ENCODE measurements around the gene ANO9.

DNA sequence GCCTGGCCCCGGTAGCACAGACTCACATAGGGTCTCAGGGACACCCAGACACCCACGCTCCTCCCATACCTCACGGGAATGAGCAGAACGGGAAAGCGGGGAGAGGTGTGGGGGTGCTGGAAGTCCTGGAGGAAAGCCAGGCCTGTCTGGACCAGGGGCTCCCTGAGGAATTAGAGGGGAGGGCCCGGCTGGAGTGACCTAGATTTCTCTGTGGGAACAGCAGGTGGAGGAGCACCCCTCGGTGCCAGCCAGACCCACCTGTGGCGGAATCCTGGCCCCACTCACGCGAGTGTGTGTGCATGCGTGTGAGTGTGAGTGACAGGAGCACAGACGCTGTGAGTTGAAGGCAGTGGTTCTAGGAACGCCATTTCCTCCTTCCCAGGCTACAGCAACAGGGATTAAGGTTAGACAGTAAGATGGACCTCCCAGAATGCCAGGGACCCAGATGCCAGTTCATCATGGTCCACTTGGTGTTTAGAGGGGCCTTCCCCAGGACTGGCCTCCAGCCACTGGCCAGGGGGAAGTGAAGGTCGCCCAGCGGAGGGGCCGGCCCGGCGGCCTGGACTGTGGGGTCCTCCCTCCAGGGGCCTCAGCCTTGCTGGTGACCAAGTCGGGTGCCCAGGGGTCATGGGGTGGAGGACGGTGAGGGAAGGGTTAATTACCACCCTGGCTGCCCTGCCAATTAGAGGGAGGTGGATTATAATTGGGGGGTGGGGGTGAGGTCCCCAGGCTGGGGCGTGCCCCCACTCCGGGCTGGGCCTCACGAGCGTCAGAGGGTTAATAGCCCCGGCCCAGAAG, 46.8 kb downstream of the ANO9 start:
- TF ChIP-seq, protein P1, sequence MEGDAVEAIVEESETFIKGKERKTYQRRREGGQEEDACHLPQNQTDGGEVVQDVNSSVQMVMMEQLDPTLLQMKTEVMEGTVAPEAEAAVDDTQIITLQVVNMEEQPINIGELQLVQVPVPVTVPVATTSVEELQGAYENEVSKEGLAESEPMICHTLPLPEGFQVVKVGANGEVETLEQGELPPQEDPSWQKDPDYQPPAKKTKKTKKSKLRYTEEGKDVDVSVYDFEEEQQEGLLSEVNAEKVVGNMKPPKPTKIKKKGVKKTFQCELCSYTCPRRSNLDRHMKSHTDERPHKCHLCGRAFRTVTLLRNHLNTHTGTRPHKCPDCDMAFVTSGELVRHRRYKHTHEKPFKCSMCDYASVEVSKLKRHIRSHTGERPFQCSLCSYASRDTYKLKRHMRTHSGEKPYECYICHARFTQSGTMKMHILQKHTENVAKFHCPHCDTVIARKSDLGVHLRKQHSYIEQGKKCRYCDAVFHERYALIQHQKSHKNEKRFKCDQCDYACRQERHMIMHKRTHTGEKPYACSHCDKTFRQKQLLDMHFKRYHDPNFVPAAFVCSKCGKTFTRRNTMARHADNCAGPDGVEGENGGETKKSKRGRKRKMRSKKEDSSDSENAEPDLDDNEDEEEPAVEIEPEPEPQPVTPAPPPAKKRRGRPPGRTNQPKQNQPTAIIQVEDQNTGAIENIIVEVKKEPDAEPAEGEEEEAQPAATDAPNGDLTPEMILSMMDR (IDR thresholded peaks at IDR 0.05): no peak
- no peak for TF ChIP-seq POLR2A (IDR thresholded peaks at IDR 0.05)

Measured in stomach (tissue), 4 donors.